Stomach (tissue), 4 donors: ENCODE data around the gene FTO.

Experiments
- CTCF ChIP-seq, 7 experiments: fragments of 450-650 bp in 4 of 7; fragments of 200-600 bp in 3 of 7; sonication (generic) in 3 of 7; IDR thresholded peaks; one replicate each; pipeline ENCODE4 v1.5.1; 2016 to 2019; ENCODE audit warnings: antibody characterized with exemption in 7 of 7, control low read depth in 2 of 7, mild to moderate bottlenecking in 1 of 7
- POLR2A ChIP-seq, 4 donors: fragments of 450-650 bp; IDR thresholded peaks; one replicate each; pipeline ENCODE4 v1.6.1; 2016; ENCODE audit warnings: antibody characterized with exemption in 4 of 4, control low read depth in 2 of 4, mild to moderate bottlenecking in 1 of 4, moderate library complexity in 1 of 4
- POLR2AphosphoS5 ChIP-seq, 3 donors: sonication (generic); formaldehyde crosslinking; IDR thresholded peaks; one replicate each; pipeline ENCODE4 v1.6.1; 2016; ENCODE audit warnings: antibody characterized with exemption in 3 of 3

GRCh38 chr16:53967572-53967971 is 263.6 kb downstream of the FTO start:
- TF ChIP-seq CTCF (IDR thresholded peaks at IDR 0.05) (no peak), POLR2AphosphoS5 (IDR thresholded peaks at IDR 0.05) (no peak), POLR2A (IDR thresholded peaks at IDR 0.05) (no peak)
